OCI-LY3 (cell line): ENCODE measurements around the gene CFAP77.

Experiments
- EZH2phosphoT487 ChIP-seq: fragments of 200-600 bp; shearing (Covaris generic); IDR thresholded peaks from 2 replicates; pipeline ENCODE4 v1.6.1; 2018; ENCODE audit warnings: antibody characterized with exemption, mixed run types, low read depth
- TF ChIP-seq, protein P1 (sequence below): fragments of 200-600, 300-600 bp; sonication (generic); IDR thresholded peaks from 2 replicates; pipeline ENCODE4 v1.5.1; 2014; ENCODE audit warnings: antibody characterized with exemption, low read length, low read depth

GRCh38 chr9:132584601-132585560 is 174.9 kb downstream of the CFAP77 start:
- TF ChIP-seq, protein P1, sequence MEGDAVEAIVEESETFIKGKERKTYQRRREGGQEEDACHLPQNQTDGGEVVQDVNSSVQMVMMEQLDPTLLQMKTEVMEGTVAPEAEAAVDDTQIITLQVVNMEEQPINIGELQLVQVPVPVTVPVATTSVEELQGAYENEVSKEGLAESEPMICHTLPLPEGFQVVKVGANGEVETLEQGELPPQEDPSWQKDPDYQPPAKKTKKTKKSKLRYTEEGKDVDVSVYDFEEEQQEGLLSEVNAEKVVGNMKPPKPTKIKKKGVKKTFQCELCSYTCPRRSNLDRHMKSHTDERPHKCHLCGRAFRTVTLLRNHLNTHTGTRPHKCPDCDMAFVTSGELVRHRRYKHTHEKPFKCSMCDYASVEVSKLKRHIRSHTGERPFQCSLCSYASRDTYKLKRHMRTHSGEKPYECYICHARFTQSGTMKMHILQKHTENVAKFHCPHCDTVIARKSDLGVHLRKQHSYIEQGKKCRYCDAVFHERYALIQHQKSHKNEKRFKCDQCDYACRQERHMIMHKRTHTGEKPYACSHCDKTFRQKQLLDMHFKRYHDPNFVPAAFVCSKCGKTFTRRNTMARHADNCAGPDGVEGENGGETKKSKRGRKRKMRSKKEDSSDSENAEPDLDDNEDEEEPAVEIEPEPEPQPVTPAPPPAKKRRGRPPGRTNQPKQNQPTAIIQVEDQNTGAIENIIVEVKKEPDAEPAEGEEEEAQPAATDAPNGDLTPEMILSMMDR: no peak
- TF ChIP-seq EZH2phosphoT487: no peak
